ENCODE results near the gene MCF2L2.
A peak's percentile ranks its signal among the peaks of the same experiment; 100 is the strongest.

The MCF2L2 gene

GRCh38 chr3:183287301-183287971, 141.0 kb downstream of the MCF2L2 start:
- DNase-seq: no peak

- DNase-seq: peak; percentile 64
These were observed 142.5 kb downstream of the MCF2L2 start for GRCh38 chr3:183285828-183286457.

GRCh38 chr3:183285318-183285717, 143.1 kb downstream of the MCF2L2 start:
- DNase-seq: no peak

- DNase-seq: no peak
These were observed 143.8 kb downstream of the MCF2L2 start for GRCh38 chr3:183284570-183284969.

- DNase-seq: no peak
These were observed 144.5 kb downstream of the MCF2L2 start for GRCh38 chr3:183283886-183284285.

- no peak for DNase-seq
These were observed 147.2 kb downstream of the MCF2L2 start for GRCh38 chr3:183281126-183281797.

GRCh38 chr3:183279371-183279770, 149.0 kb downstream of the MCF2L2 start:
- DNase-seq: no peak

- DNase-seq: no peak
These were observed 149.8 kb downstream of the MCF2L2 start for GRCh38 chr3:183278479-183279088.

- no peak for DNase-seq
These were observed 151.2 kb downstream of the MCF2L2 start for GRCh38 chr3:183277260-183277659.

- no peak for DNase-seq
These were observed 152.5 kb downstream of the MCF2L2 start for GRCh38 chr3:183275937-183276336.

- DNase-seq: no peak
These were observed 153.0 kb downstream of the MCF2L2 start for GRCh38 chr3:183275418-183275817.

- no peak for DNase-seq
These were observed 153.8 kb downstream of the MCF2L2 start for GRCh38 chr3:183274609-183275008.

- no peak for DNase-seq
These were observed 155.6 kb downstream of the MCF2L2 start for GRCh38 chr3:183272791-183273190.

- DNase-seq: no peak
These were observed 156.3 kb downstream of the MCF2L2 start for GRCh38 chr3:183272142-183272541.

- no peak for DNase-seq
These were observed 158.1 kb downstream of the MCF2L2 start for GRCh38 chr3:183270344-183270743.

- no peak for DNase-seq
These were observed 159.1 kb downstream of the MCF2L2 start for GRCh38 chr3:183269345-183269744.

GRCh38 chr3:183268366-183268765, 160.1 kb downstream of the MCF2L2 start:
- DNase-seq: no peak

GRCh38 chr3:183267140-183267539, 161.3 kb downstream of the MCF2L2 start:
- no peak for DNase-seq

- DNase-seq: no peak
These were observed 162.0 kb downstream of the MCF2L2 start for GRCh38 chr3:183266454-183266853.

GRCh38 chr3:183265834-183266417, 162.5 kb downstream of the MCF2L2 start:
- DNase-seq: no peak

- DNase-seq: no peak
These were observed 163.2 kb downstream of the MCF2L2 start for GRCh38 chr3:183265157-183265642.

GRCh38 chr3:183264268-183264667, 164.2 kb downstream of the MCF2L2 start:
- no peak for DNase-seq

GRCh38 chr3:183262875-183263378, 165.5 kb downstream of the MCF2L2 start:
- no peak for DNase-seq
